ENCODE measurements around the gene LINGO3.
"Not testable (repeated sequence)": the region's sequence is repeated elsewhere in the genome, so short reads cannot be mapped to it uniquely, and the experiment has no call there.

The LINGO3 gene

DNA sequence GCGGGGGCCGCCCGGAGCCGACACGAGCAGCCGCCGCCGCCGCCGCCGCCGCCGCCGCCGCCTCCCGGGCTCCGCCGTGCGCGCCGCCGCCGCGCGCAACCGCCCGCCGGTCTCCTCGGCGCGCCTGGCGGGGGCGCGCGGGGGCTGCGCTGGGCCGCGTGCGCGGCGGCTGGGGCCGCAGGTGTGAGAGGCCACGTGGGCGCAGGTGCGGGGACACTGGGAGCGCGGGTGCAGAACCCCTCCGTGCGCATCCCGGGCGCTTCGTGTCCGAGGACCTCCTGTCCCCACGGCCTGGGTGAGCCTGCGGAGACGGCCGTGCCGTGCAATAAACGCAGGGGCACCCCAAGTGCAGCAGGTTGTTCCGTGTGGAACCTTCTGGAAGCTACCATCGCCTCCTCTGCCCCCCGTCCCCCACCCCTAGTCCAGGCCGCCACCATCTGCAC lies at the start of gene LINGO3:
TSS of gene LINGO3 (minus strand) at position 41 of the 443 bp plus-strand sequence. CDS start 16,378 bp downstream, outside the sequence.
- DNase-seq: no peak

GRCh38 chr19:2356036-2356646 lies 48.2 kb upstream of the LINGO3 start:
- no peak for DNase-seq

- no peak for DNase-seq
Measured at GRCh38 chr19:2355168-2356035, 47.4 kb upstream of the LINGO3 start.

DNA sequence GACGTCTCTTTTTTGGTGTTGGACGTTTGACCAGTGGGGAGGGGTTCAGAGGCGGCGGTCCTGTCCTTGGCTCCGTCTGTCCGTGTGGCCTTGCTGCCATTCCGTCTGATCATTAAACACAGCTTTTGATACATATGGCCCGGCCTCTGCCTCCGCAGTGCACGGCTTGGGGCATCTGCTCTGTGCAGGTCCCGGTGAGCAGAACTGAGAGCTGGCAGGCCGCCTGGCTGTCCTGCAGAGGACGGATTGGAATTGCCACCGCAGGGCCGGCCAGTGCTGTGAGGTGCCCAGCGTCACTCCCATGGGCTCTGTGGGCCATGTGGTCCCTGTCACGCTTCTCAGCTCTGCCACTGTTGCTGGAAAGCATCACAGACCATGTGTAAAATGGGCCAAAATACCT lies 46.7 kb upstream of the LINGO3 start:
- no peak for DNase-seq

GRCh38 chr19:2353887-2354592 lies 46.1 kb upstream of the LINGO3 start:
- DNase-seq: no peak

GRCh38 chr19:2353159-2353886 lies 45.4 kb upstream of the LINGO3 start:
- DNase-seq: no peak

DNA sequence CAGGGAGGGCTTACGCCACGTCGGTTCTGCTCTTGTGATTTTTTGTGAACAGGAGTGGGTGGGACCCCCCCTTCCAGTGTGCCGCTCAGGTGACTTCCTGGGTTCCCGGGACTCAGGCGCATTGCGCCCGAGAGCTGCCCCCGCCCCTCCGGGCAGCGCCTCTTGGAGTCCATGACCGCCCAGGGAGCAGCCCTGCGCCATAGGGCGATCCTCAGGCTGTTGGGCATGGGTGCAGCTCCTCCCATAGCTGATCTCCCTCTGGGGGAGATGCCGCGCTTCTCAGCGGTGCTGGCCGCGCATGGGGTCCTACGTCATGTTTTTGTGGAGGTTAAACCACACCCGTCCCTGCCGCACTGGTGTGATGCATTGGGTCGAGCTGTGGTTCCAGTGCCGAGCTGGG lies 44.2 kb upstream of the LINGO3 start:
- DNase-seq: no peak

GRCh38 chr19:2351591-2351990 lies 43.6 kb upstream of the LINGO3 start:
- DNase-seq: no peak

- DNase-seq: no peak
Measured at GRCh38 chr19:2350656-2351055, 42.7 kb upstream of the LINGO3 start.

DNA sequence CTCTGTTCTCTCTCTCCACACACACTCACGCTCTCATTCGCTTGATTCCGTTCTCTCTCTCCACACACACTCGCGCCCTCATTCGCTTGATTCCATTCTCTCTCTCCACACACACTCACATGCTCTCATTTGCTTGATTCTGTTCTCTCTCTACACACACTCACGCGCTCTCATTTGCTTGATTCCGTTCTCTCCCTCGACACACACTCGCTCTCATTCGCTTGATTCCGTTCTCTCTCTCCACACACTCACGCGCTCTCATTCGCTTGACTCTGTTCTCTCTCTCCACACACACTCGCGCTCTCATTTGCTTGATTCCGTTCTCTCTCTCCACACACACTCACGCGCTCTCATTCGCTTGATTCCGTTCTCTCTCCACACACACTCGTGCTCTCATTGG lies 41.9 kb upstream of the LINGO3 start:
- DNase-seq: not testable (repeated sequence)

DNA sequence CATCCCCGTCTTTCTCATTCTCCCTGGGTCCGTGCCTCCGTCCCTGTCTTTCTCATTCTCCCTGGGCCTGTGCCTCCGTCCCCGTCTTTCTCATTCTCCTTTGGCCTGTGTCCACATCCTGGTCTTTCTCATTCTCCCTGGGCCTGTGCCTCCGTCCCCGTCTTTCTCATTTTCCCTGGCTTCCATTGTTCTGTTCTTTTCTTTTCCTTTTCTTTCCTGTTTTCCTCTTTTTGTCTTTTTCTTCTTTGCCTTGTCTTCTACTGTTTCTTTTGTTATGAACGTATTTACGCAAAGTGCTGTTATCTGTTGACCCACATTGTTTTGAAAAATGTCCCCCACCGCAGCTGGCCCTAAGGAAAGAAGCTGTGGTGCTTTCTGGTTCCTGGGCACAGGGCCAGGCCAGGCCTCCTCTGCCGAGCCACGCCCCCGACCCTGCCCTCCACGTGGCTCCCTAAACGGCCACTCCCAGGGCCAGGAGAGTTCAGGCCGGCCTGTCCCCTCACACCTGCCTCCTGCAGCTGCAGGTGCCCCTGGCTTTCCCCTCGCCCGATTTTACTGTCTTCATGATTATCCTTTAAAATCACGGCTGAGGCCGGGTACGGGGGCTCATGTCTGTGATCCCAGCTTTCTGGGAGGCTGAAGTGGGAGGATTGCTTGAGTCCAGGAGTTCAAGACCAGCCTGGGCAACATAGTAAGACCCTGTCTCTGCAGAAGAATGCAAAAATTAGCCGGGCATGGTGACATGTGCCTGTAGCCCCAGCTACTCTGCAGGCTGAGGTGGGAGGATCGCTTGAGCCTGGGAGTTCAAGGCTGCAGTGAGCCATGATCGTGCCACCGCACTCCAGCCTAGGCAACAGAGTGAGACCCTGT lies 38.1 kb upstream of the LINGO3 start:
- DNase-seq: no peak

DNA sequence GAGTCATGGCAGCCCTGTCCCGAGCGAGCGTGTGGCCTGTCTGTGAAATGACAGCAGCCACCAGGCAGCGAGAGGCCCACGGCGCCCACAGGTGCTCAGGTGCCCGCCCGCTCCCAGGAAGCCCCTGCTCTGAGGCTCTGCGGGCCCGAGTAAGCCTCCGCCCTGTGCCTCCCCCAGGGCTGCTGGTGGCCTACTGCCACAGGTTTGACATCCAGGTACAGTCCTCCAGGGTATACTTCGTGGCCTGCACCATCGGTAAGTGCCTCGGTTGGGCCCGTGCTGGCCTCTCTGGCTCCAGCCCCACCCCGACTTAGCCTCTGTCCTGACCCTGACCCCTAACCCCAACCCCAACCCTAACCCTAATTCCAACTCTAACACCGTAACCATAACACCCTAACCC lies 37.1 kb upstream of the LINGO3 start:
- DNase-seq: no peak

GRCh38 chr19:2344381-2344870 lies 36.5 kb upstream of the LINGO3 start:
- DNase-seq: no peak

DNA sequence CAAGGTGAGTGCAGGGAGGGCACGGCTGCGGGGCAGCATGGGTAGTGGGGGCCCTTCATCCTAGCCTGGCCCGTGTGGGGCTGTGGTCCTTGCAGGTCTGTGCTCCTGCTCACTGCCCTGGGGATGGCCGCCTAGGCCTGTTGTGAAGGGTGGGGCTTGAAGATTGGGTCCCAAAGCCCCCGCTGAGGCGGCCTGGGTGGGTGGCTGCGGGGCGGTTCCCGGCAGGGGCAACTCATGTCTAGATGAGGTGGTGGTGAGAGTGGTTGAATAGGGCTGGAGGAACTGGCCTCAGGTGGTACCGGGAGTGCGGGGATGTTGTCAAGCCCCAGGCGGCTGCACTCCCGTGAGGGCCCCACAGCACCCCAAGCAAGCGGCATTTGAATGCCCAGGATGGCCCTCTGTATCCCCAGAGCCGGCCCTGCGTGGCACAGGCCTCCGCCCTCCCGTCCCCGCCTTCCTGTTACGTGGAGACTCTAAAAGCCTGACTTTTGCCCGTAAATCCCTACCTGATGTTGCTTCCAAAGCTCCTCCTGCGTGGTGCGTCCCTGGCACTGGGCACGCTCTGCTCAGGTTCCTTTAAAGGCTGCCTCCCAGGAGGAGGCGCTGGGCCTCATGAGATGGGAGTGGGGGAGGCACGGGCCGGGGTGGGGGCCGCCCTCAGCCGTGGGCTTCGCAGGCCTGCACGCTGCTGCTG lies 35.5 kb upstream of the LINGO3 start:
- DNase-seq: no peak

DNA sequence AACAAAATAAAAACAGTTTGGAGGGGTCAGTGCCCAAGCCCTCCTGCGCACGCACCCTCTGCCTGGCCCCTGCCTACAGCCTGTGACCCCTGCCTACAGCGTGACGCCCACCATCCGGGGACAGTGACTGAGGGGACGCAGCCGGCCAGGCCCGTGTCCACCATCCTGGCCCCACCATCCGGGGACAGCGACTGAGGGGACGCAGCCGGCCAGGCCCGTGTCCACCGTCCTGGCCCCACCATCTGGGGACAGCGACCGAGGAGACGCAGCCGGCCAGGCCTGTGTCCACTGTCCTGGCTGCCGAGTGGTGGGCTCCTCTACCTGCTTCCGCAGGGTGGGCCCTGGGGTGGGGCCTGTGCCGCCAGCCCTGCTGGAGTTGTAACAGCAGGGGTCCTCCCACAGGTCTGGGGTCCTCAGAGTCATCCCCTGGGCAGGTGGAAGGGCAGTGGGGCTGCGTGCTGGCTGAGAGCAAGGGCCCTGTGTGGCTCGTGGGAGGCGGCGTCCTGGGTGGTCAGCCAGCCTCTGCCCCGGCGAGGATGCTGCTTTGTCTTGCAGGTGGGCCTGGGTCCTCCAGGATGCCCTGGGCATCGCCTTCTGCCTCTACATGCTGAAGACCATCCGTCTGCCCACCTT lies 34.8 kb upstream of the LINGO3 start:
- DNase-seq: no peak

DNA sequence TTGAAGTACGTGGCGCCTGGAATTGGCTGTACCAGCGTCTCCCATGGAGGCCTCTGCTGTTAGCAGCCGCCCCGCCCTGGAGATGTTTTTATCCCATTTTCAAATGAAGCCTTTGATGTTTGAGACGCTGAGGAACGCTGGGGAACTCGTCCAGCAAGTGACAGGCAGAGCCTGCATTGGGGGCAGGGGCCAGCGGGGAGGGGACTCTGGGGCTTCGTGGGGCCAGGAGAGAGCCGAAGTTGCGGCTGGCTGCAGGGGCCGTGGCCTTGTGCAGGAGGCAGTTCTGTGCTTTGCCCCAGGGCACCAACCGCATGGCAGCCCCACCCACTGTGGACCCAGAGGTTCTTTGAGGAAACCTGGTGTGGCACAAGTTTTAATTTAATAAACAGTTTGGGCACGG lies 34.0 kb upstream of the LINGO3 start:
- no peak for DNase-seq

- no peak for DNase-seq
Measured at GRCh38 chr19:2341244-2341751, 33.3 kb upstream of the LINGO3 start.

DNA sequence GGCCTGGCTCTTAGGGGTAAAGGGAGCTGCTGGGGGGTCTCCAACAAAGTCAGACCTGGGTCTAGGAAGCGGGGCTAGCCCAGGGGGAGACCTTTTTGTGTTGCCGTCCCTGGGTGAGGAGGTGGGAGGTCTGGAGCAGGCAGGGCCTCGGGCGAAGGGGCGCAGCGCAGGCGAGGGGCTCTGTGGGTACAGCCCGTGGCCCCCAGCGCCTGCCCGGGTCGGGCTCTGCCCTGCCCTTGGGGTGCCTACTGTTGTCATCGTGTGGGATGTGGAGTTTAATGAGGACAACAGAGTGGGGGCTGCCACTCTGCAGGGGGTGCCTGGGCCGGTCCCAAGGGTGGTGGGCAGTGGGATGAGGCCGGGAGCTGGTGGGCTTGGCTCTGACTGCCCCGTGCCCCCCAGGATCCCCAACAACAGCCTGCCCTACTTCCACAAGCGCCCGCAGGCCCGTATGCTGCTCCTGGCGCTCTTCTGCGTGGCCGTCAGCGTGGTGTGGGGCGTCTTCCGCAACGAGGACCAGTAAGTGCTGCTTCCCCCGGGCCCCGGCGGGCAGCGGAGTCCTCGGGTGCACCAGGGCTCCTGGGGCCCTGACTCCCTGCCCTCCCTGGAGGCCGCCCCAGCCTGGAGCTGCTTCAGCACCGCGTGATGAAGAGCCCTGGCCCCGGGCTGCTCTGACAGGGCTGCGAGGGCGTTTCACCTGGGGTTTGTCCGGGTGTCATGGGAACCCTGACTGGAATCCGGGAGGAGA lies 32.7 kb upstream of the LINGO3 start:
- DNase-seq: no peak

DNA sequence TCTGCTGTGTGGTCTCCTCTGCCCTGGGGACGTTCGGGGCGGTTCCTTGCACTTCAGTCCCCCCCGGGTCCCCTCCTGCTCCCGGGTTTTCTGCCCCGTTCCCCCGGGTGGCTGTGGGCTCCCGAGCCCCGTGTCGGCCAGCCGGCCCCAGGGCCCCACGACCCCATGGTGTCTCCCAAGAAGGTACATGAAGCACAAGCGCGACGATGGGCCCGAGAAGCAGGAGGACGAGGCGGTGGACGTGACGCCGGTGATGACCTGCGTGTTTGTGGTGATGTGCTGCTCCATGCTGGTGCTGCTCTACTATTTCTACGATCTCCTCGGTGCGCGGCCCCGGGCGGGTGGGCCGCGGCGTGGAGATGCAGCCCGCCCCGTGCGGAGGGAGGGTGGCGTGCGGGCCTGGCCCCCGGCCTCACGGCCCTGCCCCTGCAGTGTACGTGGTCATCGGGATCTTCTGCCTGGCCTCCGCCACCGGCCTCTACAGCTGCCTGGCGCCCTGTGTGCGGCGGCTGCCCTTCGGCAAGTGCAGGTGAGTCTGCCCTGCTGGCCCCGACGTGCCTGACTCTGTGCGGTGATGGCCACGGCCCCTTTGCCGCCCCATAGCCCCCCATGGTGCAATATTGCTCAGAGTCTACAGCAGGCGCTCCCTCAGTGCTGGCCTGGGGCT lies 31.8 kb upstream of the LINGO3 start:
- no peak for DNase-seq

All from T1000 (cell line).